GM21576 (cell line): ENCODE data around the gene NUDT16L1.
"Not testable (repeated sequence)": the region's sequence is repeated elsewhere in the genome, so short reads cannot be mapped to it uniquely, and the experiment has no call there.

ENCODE experiments used
- ATAC-seq: cut with Tn5 transposase; IDR thresholded peaks from one replicate; pipeline ENCODE4 v1.9.1; 2021; ENCODE audit warnings: mild to moderate bottlenecking, moderate library complexity; ENCODE audit not compliant: unreplicated experiment

Gene NUDT16L1

DNA sequence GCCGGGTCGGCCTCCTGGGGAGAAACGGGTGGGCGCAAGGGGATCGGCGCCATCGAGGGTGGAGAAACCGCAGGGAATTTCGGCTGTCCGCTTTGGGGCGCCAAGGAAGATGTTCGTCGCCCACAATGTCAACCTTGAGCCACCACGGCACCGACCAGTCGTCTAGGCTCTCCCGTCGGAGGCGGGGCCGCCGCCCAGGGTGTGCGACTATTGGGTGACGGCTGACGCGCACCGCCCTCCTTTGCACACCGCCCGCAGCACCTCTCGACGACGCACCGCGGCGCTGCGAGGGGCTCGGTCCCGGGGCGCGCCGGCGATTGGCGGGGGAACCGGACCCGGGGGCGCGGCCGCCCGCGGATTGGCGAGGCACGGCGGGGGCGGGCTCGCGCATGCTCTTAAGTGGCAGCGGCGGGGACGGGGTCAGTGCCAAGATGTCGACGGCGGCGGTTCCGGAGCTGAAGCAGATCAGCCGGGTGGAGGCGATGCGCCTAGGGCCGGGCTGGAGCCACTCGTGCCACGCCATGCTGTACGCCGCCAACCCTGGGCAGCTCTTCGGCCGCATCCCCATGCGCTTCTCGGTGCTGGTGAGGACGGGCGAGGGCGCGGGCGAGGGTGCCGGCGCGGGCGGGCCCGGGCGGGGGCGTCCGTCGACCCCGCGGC lies at the start of gene NUDT16L1:
NUDT16L1 (plus strand) TSS at position 267 of the 660 bp plus-strand sequence; CDS start at position 432, 165 bp downstream.
- ATAC-seq: peak; percentile 89

DNA sequence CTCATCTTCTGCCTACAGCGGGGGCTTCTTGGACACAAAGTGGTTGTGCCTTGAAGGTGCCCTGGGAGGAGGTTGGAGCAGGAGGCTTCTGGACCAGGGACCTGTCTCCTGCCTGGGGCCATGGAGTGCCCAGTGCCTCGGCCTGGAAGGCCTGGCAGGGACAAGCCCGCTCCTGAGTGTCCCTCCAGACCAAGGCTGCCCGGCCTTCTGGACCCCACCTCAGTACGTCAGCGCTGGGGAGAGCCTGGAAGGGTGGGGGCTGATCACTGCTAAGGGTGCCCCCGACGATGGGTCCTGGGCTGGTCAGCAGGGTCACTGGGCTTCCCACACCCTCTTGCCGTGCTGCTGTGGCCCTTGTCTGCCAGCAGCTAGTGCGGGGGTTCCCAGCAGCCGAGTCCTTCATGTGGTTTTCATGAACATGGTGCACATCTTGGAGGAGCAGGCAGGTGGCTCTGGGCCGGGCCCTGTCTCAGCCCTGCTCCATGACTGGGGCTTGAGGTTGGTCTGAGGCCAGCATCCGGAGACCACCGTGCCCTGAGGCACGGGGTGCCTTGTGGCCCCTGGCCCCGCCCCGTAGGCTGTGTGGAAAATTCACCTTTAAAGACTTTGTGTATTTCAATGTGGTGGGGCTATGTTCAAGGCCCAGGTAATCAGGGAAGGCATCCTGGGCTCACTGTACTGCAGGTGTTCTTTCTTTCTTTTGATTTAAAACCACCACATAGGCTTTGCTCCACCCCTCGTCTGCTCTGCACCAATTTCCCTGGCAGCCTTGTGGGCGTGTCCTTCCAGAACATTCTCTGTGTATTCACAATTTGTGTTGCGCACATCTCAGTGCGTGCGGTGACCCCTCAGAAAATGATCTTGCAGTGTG lies 46.4 kb upstream of the NUDT16L1 start:
- ATAC-seq: no peak

DNA sequence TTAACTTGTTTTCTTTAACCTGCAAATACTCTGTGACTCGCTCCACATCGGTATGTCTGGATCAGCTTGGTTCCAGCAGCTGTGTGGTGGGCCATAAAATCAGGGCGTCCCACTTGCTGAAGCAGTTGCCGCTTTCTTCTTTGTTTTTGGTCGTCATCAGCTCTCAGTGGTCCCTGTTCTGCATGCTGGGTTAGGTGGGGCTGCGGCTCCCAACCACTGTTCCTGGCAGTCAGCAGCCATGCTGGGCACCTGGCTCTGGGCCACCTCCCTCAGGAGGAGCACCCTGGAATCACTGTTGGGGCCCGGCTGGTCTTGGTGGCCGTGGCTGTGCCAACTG lies 45.8 kb upstream of the NUDT16L1 start:
- no peak for ATAC-seq

DNA sequence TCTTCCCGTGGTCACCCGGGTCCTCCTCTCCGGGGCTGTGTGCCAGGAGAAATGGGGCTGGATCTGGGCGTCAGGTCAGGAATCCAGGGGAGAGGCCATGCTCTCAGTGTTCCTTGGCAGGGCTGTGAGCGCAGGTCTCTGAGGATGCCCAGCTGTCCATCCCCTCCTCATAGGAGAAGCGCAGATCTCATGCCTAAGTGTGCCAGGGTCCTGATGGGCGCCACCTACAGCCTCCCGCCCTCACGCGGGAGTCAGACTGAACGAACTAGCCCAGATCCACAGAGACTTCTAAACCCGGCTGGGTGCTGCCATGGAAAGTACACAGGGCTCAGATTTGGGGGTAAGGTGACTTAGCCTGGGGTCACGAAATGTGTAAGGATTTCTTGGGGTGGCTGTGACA lies 44.4 kb upstream of the NUDT16L1 start:
- no peak for ATAC-seq

DNA sequence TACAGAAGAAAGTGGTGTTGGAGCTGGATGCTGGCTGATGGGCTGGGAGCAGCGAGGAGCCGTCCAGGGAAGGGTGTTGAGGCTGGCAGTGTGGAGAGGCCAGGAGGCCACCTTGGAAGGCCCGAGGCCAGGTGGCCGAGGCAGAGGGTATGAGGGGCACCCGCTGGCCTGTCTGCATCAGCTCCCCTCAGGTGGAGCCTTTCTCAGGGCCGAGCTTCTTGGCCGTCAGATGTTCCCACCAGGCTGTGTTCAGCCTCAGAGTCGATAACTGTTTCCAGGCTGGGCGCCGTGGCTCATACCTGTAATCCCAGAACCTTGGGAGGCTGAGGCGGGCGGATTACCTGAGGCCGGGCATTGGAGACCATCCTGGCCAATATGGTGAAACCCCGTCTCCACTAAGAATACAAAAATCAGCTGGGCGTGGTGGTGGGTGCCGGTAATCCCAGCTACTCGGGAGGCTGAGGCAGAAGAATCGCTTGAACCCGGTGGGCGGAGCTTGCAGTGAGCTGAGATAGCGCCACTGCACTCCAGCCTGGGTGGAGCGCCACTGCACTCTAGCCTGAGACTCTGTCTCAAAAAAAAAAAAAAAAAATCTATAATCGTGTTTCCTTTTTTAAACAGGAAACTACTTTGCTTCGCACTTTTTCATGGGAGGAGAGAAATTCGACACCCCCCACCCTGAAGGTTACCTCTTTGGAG lies 43.5 kb upstream of the NUDT16L1 start:
- no peak for ATAC-seq

DNA sequence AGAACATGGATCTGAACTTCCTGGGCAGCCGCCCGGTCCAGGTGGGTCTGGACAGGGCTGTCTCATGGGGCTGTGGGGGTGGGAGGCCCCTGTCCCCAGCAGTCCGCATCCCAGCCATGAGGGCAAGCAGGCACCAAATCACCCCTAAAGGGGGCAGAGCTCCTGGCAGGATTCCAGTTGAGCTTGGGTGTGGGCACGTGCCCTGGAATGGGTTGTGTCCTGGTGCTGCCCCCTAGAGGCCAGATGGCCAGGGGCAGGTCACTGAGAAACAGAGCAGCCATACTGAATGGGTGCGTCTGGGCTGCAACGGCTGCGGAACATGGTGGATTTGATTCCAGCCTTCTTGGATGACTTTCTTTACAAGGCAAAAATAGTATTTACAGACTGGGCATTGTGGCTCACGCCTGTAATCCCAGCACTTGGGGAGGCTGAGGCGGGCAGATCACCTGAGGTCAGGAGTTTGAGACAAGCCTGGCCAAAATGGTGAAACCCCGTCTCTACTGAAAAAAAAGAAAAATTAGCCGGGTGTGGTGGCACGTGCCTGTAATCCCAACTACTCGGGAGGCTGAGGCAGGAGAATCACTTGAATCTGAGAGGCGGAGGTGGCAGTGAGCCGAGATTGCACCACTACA lies 42.8 kb upstream of the NUDT16L1 start:
- ATAC-seq: not testable (repeated sequence)

DNA sequence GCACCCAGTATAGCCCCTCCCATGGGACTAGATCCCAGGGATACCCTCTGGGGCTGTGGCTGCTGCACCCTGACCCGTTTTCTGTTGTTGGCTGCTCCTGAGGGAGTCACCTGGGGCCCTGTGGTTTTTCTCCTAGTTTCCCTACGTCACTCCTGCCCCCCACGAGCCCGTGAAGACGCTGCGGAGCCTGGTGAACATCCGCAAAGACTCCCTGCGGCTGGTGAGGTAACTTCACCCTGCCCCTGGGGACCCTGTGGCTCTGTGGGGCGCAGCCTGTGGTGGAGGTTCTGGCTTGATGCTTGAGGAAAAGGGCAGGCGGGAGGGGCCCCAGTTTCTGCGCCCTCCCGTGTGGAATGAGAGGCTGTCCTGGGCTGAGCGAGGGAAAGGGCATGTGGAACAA lies 41.5 kb upstream of the NUDT16L1 start:
- ATAC-seq: no peak

DNA sequence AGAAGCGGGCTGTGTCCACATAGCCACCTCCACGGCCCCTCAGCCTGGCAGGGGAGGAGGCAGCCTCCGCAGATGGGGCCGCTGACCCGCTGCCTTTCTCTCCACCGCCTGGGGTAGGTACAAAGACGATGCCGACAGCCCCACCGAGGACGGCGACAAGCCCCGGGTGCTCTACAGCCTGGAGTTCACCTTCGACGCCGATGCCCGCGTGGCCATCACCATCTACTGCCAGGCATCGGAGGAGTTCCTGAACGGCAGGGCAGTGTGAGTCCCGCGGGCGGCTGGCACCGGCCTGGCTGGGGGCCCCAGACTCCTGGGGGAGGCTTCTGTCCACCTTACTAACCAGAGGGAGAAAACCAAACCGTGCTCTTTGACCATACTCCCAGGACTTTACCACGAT lies 40.8 kb upstream of the NUDT16L1 start:
- no peak for ATAC-seq

DNA sequence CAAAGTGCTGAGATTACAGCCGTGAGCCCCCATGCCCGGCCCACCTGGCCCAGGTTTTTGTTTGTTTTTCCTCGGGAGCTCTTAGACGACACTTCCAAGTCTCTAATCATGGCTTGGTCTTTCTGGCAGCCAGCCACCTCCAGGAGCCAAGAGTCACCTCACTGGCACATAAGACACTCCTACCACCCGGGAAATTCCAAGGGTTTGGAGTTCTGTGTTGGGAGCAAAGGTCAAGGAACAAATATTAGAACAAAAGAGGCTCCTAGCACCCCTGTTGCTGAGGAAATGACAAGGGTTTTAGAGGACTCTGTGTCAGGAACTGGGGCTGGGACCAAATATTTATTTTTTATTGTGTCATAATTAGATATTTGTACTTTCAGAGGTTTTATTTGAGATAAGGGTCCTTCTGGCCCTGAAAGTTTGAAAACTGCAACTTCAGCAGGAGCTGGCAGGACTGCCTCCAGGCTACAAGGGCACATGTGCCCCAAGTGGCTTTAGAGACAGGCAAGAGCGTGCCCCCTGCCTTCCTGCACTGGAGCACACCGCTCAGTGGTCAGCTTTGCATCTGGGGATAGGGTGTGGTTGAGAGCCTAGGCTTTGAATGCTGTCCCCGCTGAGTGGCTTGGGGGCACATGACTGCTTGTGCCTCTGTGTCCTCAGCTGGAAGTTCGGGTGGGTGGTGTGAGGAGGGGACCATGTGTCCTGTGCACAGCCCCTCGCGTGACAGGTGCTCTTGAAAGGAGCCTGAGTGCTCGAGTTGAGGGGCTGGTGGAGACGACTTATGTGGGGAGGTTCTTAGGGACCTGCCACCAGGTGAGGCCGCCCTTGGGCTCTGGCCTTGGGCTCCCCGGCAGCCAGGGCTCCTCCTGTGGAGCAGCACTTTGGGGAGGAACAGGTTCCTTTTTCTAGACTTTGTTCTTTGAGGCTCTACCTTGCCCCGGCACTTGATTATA lies 39.1 kb upstream of the NUDT16L1 start:
- no peak for ATAC-seq

DNA sequence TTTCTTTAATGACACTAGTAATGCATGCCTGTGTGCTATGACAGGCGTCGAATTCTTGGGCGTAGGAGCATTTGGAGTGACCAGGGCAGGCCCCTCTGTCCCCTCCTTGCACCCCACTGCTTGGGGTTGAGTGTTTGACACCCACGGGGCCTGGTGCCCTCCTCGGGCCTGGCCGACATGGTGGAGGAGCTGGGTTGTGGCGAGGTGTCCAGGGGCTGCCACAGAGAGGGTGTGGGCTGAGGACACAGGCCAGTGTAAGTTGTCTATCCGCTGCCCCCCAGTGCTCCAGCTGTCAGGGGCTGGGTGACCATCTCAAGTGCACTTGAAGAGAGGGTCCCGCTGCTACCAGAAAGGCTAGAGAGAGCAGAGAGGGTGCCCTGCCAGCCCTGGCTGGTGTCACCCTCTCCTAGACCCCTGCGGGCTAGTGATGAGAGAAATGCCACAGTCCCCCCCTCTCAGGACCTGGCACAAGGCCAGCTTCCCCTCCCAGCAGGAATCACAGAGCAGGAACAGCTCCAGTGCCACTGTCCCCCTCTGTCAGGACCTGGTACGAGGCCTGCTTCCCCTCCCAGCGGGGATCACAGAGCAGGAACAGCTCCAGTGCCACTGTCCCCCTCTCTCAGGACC lies 38.3 kb upstream of the NUDT16L1 start:
- ATAC-seq: no peak

DNA sequence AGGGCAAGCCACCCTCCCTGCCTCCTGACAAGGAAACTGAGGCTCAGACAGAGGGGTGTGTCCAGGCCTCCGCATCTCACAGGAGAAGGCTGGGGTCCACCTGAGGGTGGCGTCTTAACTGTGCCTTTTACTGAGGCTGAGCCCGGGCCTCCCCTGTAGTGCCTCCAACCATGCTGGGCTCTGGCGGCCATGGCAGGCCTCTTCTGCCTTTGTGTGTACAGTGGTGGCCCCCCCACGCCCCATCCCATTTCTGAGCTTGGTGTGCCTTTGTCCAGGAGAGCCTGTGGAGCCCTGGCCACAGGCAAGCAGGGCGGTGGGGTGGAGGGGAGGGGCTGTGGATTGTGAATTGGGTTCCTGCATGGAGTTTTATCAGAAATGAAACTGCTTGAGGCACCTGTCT lies 37.6 kb upstream of the NUDT16L1 start:
- ATAC-seq: no peak

DNA sequence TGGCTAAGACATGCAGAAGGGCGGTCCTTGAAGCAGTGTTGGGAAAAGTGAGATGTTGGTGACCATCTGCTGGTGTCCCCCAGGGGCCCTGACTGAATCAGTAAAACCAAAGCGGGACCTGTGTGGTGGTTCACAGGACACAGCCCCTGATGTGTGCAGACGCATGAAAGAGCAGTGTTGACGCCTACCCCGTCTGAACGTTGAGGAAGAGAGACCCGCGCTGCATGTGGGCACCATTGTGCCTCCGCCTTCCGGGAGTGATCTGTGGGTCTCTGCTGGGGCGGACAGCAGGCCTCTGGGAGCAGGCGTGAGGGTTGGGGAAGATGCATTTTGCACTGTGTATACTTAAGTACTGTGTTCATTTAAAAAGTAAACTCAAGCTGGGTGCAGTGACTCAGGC lies 37.1 kb upstream of the NUDT16L1 start:
- ATAC-seq: no peak

DNA sequence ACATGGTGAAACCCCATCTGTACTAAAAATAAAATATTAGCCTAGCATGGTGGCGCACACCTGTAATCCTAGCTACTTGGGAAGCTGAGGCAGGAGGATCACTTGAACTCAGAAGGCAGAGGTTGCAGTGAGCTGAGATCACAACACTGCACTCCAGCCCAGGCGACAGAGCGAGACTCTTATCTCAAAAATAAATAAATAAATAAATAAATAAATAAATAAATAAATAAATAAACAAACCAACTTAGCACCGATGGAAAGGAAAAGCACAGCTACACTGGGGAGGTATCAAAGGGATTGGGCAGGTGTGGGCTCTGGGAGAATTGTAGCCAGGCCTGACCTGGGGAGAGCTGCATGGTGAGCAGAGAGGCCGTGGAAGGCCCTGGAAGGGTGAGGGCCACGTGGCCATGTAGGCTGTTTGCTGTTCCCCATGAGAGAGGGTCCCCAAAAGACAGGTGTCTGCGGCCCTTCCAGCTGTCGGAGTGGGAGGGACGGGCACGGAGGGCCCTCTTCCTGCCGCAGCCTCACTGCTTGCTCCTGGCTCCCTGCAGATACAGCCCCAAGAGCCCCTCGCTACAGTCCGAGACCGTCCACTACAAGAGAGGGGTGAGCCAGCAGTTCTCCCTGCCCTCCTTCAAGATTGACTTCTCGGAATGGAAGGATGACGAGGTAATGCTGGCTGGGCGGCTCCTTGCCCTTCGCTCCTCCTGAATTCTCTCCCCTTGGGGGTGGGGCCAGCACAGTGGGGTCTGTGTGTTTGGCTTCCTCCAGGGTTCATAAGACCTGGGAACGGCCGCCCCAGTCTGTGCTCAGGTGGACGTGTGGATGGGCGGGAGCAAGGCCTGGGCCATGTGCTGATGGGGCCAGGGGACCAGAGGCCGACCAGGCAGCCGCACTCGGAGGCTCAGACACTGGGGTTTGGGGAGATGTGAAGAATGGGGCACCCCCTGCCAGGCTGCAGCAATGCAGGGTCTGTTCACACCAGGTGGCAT lies 36.4 kb upstream of the NUDT16L1 start:
- no peak for ATAC-seq

DNA sequence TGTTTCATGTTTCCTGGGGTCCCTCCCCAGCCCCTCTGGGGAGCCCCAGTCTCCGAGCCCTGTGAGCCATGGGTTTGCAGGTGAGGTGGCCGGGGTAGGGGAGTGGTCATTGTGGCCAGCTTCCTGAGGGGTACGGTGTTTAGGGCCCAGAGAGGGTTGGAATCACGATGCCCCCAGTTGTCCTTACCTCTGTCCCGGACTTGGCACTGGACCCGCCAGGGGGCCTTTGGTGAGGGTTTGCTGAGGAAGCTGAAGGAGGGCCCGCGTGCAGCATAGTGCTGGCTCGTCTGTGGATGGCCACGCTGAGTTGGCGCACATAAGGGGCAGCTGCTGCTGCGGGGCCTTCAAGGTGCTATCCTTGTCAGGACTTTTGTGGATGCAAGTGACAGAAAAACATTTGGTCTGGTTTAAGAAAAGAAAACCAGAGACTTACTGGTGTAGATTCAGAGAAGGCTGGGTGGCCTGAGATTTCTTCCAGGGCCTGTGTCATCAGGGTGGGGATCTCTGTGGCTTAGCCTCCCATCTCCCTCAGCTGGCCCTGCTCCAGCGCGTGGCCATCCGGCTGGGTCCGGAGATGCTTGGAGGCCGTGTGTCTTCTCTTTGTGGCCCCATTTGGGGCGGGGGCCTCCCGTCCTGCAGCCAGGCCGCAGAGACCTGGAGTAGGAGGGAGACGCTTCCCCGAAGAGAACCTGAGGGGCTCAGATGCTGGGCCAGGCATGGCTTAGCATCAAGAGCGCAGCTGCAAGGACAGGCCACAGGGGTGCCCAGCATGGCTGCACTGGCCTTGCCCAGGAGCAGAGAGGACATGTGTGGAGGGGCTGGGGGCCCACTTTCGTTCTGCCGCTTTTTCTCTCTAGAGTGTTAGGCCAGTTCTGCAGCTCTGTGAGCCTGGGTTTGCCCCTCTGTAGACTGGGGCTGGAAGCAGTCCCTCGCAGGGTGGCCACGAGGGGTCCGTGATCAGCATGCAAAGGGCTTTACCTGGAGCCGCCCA lies 33.7 kb upstream of the NUDT16L1 start:
- ATAC-seq: no peak

DNA sequence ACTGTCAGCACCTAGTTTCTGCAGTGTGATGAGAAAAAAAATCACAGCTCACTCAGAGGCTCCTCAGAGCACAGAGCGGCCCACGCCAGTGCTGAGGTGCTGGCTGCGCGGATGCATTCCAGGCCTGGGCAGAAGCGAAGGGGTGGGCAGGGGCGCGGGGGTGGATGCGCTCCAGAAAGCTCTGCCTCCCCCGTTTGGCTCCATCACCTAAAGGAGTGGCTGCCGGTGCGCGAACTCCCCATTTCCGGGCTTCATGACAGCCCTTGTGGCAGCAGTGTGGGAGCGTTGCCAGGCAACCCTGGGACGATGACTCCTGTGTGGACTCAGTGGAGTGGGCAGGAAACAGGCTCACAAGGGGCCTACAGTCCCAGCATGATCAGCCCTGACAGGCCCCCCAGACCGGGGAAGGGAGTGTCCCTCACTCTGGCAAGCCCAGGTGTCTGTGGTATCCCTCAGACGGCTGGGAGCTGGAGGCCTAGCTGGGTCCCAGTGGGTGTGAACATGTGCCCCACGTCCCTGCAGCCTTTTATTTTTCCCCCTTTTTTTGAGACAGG lies 32.8 kb upstream of the NUDT16L1 start:
- no peak for ATAC-seq

DNA sequence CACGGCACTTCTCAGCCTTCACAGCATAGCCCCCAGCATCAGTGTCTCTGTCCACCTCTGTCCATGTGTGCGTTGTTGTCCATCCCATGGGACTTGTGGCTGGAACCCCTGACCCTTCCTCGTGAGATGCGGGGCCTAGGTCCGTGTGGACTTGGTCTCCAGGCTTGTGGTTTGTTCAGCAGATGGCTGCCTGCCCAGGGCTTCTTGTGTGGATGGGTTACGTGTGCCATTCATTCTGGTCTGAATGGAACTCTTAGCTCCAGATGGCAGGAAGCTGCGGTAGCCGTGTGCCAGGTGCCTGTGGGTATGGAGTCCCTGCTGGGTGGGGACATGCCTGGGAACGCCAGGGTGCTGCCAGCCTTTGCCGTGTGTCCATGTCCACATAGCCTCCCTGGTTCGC lies 31.7 kb upstream of the NUDT16L1 start:
- no peak for ATAC-seq

DNA sequence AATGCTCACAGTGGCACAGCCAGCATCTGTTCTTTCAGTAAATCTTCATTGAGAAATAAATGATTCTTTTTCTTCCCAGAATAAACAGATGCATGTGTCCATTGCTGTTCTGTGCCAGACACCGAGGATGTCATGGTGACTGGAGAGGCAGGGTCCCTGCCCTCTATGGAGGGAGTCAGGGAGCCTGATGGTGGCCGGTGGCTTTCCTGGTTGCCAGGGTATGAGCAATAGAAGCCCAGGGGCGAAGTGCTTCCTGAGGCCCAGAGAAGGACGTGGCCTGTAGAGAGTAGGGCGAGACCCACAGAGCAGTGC lies 29.9 kb upstream of the NUDT16L1 start:
- ATAC-seq: no peak
